ENCODE data around the gene PTPN7.
"Not testable (repeated sequence)": the region's sequence is repeated elsewhere in the genome, so short reads cannot be mapped to it uniquely, and the experiment has no call there.

PTPN7 gene

GRCh38 chr1:202170726-202171125 lies 10.3 kb upstream of the PTPN7 start:
- ATAC-seq (ENCODE audit: low read depth) (no peak), DNase-seq (ENCODE audit: low spot score) (no peak)
- no peaks in the 10 kb centered on the region for H3K4me1 ChIP-seq (ENCODE audit: insufficient read depth, poor library complexity, severe bottlenecking)
- H3K27me3 ChIP-seq (ENCODE audit: insufficient read depth, poor library complexity, severe bottlenecking): no peaks in the 10 kb centered on the region
- H3K9me3 ChIP-seq (ENCODE audit: severe bottlenecking): no peaks in the 10 kb centered on the region
- no peaks in the 10 kb centered on the region for H3K36me3 ChIP-seq (ENCODE audit: low read depth)
- no peak overlapping the region for H3K27ac ChIP-seq (ENCODE audit: poor library complexity, severe bottlenecking)
- no peak overlapping the region for H3K4me3 ChIP-seq (ENCODE audit: severe bottlenecking)
- TF ChIP-seq CTCF (IDR thresholded peaks at IDR 0.05; ENCODE audit: poor library complexity, severe bottlenecking): no peak

GRCh38 chr1:202168861-202169260 lies 8.5 kb upstream of the PTPN7 start:
- DNase-seq (ENCODE audit: low spot score) (no peak), ATAC-seq (ENCODE audit: low read depth) (no peak)
- H3K36me3 ChIP-seq (ENCODE audit: low read depth): no peaks in the 10 kb centered on the region
- H3K27me3 ChIP-seq (ENCODE audit: insufficient read depth, poor library complexity, severe bottlenecking): no peaks in the 10 kb centered on the region
- no peak overlapping the region for H3K4me3 ChIP-seq (ENCODE audit: severe bottlenecking)
- H3K4me1 ChIP-seq (ENCODE audit: insufficient read depth, poor library complexity, severe bottlenecking): no peaks in the 10 kb centered on the region
- TF ChIP-seq CTCF (IDR thresholded peaks at IDR 0.05; ENCODE audit: poor library complexity, severe bottlenecking): no peak
- H3K27ac ChIP-seq (ENCODE audit: poor library complexity, severe bottlenecking): no peak overlapping the region
- no peaks in the 10 kb centered on the region for H3K9me3 ChIP-seq (ENCODE audit: severe bottlenecking)

GRCh38 chr1:202167708-202168415 lies 7.5 kb upstream of the PTPN7 start:
- Histone ChIP-seq H3K27ac (ENCODE audit: poor library complexity, severe bottlenecking) (no peak overlapping the region), H3K9me3 (ENCODE audit: severe bottlenecking) (no peaks in the 10 kb centered on the region), H3K36me3 (ENCODE audit: low read depth) (no peaks in the 10 kb centered on the region), H3K4me1 (ENCODE audit: insufficient read depth, poor library complexity, severe bottlenecking) (no peaks in the 10 kb centered on the region), H3K4me3 (ENCODE audit: severe bottlenecking) (no peak overlapping the region), H3K27me3 (ENCODE audit: insufficient read depth, poor library complexity, severe bottlenecking) (no peaks in the 10 kb centered on the region)
- TF ChIP-seq CTCF (IDR thresholded peaks at IDR 0.05; ENCODE audit: poor library complexity, severe bottlenecking): no peak
- ATAC-seq (ENCODE audit: low read depth) (no peak), DNase-seq (ENCODE audit: low spot score) (no peak)

GRCh38 chr1:202167054-202167453 lies 6.7 kb upstream of the PTPN7 start:
- H3K27me3 ChIP-seq (ENCODE audit: insufficient read depth, poor library complexity, severe bottlenecking); H3K27ac ChIP-seq (ENCODE audit: poor library complexity, severe bottlenecking); H3K9me3 ChIP-seq (ENCODE audit: severe bottlenecking); H3K4me1 ChIP-seq (ENCODE audit: insufficient read depth, poor library complexity, severe bottlenecking); H3K4me3 ChIP-seq (ENCODE audit: severe bottlenecking); DNase-seq (ENCODE audit: low spot score); H3K36me3 ChIP-seq (ENCODE audit: low read depth); ATAC-seq (ENCODE audit: low read depth): not testable (repeated sequence)

GRCh38 chr1:202165942-202166843 lies 5.8 kb upstream of the PTPN7 start:
- H3K27me3 ChIP-seq (ENCODE audit: insufficient read depth, poor library complexity, severe bottlenecking): no peaks in the 10 kb centered on the region
- H3K27ac ChIP-seq (ENCODE audit: poor library complexity, severe bottlenecking): no peak overlapping the region
- H3K4me3 ChIP-seq (ENCODE audit: severe bottlenecking): no peak overlapping the region
- no peak for TF ChIP-seq CTCF (IDR thresholded peaks at IDR 0.05; ENCODE audit: poor library complexity, severe bottlenecking)
- no peak for DNase-seq (ENCODE audit: low spot score)
- H3K36me3 ChIP-seq (ENCODE audit: low read depth): no peaks in the 10 kb centered on the region
- ATAC-seq (ENCODE audit: low read depth): no peak
- no peaks in the 10 kb centered on the region for H3K4me1 ChIP-seq (ENCODE audit: insufficient read depth, poor library complexity, severe bottlenecking)
- no peaks in the 10 kb centered on the region for H3K9me3 ChIP-seq (ENCODE audit: severe bottlenecking)
